HG03520 (cell line): ENCODE results near the gene ARHGEF28.

Source experiments
- ATAC-seq: cut with Tn5 transposase; IDR thresholded peaks from one replicate; pipeline ENCODE4 v1.9.1; 2021; ENCODE audit warnings: mild to moderate bottlenecking, moderate library complexity; ENCODE audit not compliant: unreplicated experiment

The ARHGEF28 gene

DNA sequence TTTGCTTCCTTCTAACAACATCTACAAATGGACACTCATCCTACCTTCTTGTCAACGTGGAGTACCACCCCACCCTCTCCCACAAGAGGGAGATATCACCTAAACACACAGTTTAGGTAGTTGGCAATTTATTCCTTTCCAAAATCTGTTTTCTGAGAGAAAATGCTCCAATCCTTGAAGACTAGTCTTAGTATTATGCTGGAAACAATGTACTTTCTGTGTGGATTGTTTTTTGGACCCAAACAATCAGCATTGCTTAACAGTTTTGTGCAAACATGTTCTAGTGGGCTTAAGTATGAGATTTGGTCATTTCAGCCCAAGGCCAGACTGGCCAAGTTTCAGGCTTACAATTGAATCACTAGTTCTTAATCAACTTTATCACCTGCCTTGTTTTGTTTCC lies 359.1 kb downstream of the ARHGEF28 start:
- no peak for ATAC-seq

DNA sequence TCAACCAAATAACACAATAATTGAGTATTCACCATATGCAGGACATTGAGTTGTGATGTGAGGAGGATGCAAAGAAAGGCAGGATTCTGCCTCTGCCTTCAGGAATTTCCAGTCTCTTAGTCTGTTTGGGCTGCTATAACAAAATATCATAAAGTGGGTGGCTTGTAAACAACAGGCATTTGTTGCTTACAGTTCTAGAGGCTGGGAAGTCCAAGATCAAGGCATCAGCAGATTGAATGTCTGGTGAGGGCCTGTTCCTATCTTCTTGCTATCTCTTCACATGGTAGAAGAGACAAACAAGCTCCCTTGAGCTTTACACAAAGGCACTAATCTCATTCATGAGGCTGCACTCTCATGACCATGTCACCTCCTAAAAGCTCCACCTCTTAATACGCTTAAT lies 360.7 kb downstream of the ARHGEF28 start:
- no peak for ATAC-seq

DNA sequence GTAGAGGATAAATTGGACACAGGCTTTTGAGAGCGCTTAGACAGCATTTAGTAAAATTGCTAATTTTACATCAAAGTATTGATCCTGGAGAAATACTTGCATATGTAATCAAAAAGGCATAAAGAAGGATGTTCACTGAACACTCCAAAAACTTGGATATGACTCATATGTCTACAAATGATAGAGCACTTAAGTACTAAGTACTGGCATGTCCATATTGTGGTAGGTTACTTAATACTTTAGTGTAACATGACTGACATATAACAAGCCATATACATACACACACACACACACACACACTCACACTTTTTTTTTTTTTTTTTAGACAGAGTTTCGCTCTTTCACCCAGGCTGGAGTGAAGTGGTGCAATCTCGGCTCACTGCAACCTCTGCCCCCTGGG lies 361.9 kb downstream of the ARHGEF28 start:
- no peak for ATAC-seq

DNA sequence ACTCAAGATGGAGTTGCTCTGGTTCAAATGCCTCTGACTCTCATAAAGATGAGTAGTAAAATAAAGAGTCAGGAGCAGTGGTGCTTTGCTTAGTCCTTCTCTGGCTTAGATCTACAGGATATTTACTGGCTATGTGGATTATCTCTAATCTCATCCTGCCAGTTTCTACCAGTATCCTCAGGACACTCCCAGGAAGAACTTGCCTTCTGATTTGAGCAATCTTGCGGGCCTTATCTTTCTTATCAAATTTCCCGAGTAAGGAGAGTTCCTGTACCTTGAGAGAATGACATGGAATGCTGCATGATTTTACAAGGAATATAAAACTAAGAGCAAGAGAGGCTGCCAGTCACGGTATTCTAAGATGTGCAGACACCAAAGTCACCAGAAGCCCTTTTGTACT lies 364.0 kb downstream of the ARHGEF28 start:
- no peak for ATAC-seq
